Hippocampal formation (tissue), 2 donors: Measurements from ENCODE around the gene ZSWIM4.
"Not testable (repeated sequence)": the region's sequence is repeated elsewhere in the genome, so short reads cannot be mapped to it uniquely, and the experiment has no call there.

Experiments used
- DNase-seq, 2 donors: peaks; one replicate each; lab custom pipeline; 2025; lab: John Stamatoyannopoulos, UW

The ZSWIM4 gene

GRCh38 chr19:13794757-13795589 is at the start of gene ZSWIM4:
ZSWIM4 (plus strand) TSS chr19:13795443; CDS start chr19:13795649, 206 bp downstream.
- DNase-seq = peak; percentile 98 to 99

GRCh38 chr19:13747098-13747453 is 48.2 kb upstream of the ZSWIM4 start:
- DNase-seq = no peak

DNA sequence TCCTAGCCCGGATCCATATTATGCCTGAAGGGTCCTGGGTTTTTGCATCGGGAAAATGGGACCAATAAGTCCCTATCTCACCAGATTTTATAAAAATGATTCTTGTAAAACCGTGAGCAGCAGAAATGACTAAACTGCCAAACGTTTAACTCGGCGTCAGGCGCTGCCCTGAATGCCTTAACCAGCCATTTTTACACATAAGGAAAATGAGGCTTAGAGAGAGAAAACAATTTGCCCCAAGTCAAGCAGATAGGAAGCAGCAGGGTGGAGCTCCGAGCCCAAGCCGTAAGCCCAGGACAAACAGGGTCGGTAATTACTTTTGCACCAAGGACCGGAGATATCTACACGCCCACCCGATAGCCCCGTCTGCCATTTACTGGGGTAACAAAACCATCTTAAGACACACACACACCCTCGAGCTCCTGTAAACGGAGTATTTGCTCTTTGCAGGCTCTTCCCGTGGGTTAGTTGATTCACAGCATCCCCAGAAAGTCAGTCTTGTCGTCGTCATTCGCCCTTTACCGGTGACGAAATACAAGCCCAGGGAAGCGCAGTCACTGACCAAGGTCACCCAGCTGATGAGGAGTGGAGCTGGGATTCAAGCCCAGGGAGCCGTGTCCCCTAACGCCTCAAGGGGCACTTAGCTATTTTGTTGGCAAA is 46.9 kb upstream of the ZSWIM4 start:
- DNase-seq = no peak

GRCh38 chr19:13751436-13751835 is 43.8 kb upstream of the ZSWIM4 start:
- DNase-seq = no peak

DNA sequence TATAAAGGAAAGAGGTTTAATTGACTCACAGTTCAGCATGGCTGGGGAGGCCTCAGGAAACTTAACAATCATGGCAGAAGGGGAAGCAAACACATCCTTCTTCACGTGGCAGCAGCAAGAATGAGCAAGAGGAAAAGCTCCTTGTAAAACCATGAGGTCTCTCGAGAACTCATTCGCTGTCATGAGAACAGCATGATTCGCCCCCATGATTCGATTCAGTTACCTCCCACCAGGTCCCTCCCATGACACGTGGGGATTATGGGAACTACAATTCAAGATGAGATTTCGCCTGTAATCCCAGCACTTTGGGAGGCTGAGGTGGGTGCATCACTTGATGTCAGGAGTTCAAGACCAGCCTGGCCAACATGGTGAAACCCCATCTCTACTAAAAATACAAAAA is 41.6 kb upstream of the ZSWIM4 start:
- DNase-seq = not testable (repeated sequence)

DNA sequence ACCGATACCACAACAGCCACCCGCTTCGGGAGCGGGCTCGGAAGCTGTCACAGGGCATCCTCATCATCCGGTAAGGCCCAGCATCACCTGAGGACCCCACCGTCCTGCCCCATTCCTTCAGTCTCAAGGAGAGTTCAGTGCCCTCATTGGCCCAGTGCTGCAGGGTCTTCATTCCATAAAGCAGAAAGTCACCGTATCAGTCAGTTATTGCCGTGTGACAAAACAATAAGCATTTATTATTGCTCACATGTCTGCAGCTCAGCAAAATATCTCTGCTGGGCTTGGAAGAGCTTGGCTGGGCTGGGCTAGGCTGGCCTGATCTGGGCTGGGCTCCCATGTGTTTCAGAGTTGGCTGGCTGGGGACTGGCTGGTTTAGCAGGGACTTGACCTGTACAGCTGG is 39.0 kb upstream of the ZSWIM4 start:
- DNase-seq = no peak

DNA sequence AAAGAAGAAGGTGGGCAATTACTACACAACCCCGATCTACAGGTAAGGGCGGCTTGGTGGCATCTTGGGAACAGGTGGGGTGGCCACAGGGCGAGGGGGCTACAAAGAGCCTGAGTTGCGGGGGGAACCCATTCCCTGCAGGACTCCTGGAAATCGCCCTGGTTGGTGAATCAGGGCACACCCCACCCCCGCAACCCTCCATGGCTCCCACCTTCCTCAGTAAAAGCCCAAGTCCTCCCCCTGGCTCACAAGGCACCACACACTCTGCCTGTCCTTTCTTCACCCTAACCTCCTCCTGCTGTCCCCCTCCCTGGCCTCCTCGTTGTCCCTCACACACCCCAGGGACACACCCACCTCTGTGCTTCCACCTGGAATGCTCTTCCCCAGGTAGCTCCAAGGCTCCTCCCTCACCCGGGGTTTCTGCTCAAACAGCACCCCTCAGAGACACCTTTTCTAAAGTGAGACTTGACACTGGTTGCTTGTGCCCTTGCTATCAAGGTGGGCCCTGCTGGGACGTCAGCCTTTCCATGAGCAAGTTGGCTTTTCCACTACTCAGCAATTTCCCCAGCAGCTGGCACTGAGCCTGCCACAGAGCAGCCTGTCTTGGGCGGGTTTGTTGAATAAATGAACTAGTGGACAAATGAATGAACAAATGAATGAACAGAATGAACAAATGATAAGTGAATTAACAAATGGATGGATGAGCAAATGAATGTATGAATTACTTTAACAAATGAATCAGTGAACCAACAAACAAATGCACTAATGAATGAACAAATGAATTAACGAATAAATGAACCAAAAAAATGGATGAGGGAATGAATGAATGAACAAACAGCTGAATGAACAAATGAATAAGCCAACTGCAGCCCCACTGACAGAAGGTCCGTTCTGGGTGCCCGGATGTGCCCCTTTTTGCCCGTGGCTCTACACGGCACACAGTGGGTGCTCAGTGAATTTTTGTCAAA is 37.2 kb upstream of the ZSWIM4 start:
- no peak for DNase-seq

- DNase-seq = no peak
Measured at GRCh38 chr19:13758795-13759194, 36.4 kb upstream of the ZSWIM4 start.

- DNase-seq = no peak
Measured at GRCh38 chr19:13761423-13761822, 33.8 kb upstream of the ZSWIM4 start.

- no peak for DNase-seq
Measured at GRCh38 chr19:13762635-13763235, 32.5 kb upstream of the ZSWIM4 start.

GRCh38 chr19:13763265-13763664 is 32.0 kb upstream of the ZSWIM4 start:
- no peak for DNase-seq

DNA sequence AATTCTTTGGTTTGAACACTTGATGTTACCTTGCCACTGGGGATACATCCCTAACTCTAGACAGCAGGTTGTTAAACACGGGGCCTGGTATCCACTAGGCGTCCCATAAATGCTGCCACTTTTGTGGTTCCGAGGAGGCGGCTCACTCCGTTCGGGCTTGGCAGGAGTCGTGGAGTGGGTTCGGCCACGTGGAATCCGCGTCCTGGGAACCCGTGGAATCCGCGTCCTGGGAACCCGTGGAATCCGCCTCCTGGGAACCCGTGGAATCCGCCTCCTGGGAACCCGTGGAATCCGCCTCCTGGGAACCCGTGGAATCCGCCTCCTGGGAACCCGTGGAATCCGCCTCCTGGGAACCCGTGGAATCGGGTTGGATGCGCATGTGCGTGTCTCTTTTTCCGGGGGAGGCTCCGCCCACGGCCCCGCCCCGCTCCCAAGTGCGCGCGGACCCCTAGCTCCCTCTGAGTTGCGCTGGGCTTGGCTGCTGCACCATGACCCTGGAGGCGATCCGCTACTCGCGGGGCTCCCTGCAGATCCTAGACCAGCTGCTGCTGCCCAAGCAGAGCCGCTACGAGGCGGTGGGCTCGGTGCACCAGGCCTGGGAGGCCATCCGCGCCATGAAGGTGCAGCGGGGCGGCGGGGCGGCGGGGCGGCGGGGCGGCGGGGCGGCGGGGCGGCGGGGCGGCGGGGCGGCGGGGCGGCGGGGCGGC is 31.0 kb upstream of the ZSWIM4 start, which contains the start of gene MRI1:
TSS of gene MRI1 (plus strand) at position 422 of the 707 bp plus-strand sequence. CDS start at position 489, 67 bp downstream.
- peak; percentile 51 to 79 for DNase-seq

- no peak for DNase-seq
Measured at GRCh38 chr19:13764821-13765394, 30.3 kb upstream of the ZSWIM4 start.

DNA sequence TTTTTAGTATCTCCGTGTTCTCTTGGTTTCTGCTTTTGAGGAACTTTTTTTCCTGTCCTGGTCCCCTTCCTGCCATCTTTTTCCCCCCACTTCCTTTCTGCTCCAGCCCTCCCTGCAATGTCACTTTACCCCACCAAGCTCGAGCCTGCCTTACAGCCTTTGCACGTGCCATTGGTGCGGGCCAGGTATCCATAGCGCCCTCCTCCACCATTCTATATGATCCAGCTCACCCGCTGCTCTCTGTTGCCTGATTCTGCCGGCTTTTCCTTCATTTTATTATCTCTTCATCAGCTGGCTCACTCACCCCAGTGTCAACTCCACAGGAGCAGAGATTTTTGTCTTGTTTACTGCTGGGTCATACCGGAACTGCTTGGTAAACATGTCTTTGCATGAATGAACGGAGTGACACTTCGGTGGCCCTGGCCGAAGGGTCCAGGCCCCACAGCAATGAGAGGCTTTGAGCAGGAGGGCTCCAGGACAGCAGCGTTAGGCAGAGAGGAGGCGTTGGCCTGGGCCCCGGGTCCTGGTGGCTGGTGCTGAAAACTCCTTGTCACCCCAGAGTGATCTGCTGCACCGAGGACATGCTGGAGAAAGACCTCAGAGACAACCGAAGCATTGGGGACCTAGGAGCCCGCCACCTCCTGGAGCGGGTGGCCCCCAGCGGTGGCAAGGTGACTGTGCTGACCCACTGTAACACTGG is 29.7 kb upstream of the ZSWIM4 start:
- no peak for DNase-seq

DNA sequence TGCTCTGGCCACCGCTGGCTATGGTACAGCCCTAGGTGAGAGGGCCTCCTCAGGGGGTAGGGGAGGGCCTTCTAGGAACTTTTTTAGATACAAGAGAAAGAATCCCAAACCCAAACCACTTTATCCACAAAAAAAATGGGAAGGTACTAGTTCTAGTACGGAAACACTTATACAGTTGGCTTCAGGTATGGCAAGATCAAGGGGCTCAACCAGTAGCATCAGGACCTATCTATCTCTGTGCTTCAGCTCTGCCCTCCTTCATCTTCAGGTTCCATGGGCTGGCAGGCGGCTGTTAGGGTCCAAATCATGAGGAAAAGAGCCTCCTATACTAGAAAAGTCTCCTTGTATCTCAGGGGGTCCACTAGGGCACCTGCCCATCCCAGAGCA is 29.2 kb upstream of the ZSWIM4 start:
- DNase-seq = no peak

- no peak for DNase-seq
Measured at GRCh38 chr19:13768510-13768909, 26.7 kb upstream of the ZSWIM4 start.

- no peak for DNase-seq
Measured at GRCh38 chr19:13770013-13770635, 25.1 kb upstream of the ZSWIM4 start.

DNA sequence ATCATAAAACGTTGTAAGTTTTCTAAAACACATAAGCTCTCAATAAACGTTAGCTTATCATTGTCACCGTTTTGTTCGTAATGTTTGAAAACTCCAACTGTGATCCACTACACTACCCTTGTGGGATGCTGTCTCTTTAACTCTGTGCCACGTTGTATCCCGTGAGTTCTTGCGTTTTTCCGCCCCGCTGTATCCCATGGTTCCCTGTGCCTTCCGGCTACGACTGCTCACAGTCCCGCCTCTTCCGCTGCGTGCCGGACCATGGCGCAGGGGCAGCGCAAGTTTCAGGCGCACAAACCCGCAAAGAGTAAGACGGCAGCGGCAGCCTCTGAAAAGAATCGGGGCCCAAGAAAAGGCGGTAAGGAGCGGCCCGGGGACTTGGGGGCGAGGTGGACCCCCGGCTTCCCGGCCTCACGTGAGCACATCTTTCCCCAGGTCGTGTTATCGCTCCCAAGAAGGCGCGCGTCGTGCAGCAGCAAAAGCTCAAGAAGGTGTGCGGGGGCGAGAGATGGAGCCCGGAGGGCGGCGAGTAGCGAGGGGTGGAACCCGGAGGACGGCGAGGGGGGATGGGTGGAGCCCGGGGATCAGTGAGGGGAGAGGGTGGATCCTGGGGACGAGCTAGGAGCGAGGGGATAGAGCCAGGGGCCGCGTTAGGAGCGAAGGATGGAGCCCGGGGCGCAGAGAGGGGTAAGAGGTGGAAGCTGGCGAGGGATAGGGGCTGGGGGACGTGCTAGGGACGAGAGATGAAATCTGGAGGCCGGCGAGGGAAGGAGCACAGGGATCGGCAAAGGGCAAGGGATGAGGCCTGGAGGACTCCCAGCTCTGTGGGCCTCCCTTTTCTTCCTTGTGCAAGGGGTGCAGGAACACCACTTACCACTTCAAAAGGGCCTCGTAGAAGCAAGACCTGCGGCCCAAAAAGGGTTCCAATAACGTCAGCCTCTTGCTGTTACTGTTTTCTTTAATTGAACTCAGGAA is 20.7 kb upstream of the ZSWIM4 start, which contains the start of gene C19orf53:
TSS of gene C19orf53 (plus strand) at position 240 of the 975 bp plus-strand sequence. CDS start at position 262, 22 bp downstream.
- DNase-seq = peak; percentile 89 to 92
